ENCODE data around the gene SIM1.

- no peak for TF ChIP-seq EZH2phosphoT487 (IDR thresholded peaks at IDR 0.05; ENCODE audit: low read depth)
- TF ChIP-seq, protein P1, sequence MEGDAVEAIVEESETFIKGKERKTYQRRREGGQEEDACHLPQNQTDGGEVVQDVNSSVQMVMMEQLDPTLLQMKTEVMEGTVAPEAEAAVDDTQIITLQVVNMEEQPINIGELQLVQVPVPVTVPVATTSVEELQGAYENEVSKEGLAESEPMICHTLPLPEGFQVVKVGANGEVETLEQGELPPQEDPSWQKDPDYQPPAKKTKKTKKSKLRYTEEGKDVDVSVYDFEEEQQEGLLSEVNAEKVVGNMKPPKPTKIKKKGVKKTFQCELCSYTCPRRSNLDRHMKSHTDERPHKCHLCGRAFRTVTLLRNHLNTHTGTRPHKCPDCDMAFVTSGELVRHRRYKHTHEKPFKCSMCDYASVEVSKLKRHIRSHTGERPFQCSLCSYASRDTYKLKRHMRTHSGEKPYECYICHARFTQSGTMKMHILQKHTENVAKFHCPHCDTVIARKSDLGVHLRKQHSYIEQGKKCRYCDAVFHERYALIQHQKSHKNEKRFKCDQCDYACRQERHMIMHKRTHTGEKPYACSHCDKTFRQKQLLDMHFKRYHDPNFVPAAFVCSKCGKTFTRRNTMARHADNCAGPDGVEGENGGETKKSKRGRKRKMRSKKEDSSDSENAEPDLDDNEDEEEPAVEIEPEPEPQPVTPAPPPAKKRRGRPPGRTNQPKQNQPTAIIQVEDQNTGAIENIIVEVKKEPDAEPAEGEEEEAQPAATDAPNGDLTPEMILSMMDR (IDR thresholded peaks at IDR 0.05; ENCODE audit: low read depth, low read length), result no peak
These were observed 10.8 kb downstream of the SIM1 start for GRCh38 chr6:100453701-100454521.

Data from OCI-LY3 (cell line).